Neutrophil (primary cell): Measurements from ENCODE around the gene PPP5C.

Experiments
- H3K27ac ChIP-seq: fragments of 200-600 bp; sonication (generic); 2 replicates; pipeline ENCODE4 v1.5.1; 2016; ENCODE audit warnings: mild to moderate bottlenecking, moderate library complexity
- H3K27me3 ChIP-seq: fragments of 200-600 bp; sonication (generic); 2 replicates; pipeline ENCODE4 v1.6.0; 2016; ENCODE audit warnings: mild to moderate bottlenecking
- H3K36me3 ChIP-seq: fragments of 200-600 bp; sonication (generic); 2 replicates; pipeline ENCODE4 v1.5.1; 2017
- H3K4me1 ChIP-seq, 2 experiments: fragments of 200-600 bp in 1 of 2; sonication (generic) in 1 of 2; 1 replicate in 1 of 2; 2 replicates in 1 of 2; pipeline versions ENCODE4 v1.5.1 to v1.6.1; 2013 to 2016; ENCODE audit warnings: low read depth in 1 of 2, low read length in 1 of 2, mild to moderate bottlenecking in 1 of 2, moderate library complexity in 1 of 2; ENCODE audit not compliant: control insufficient read depth in 1 of 2, insufficient read depth in 1 of 2
- H3K4me3 ChIP-seq, 2 experiments: fragments of 200-600 bp in 1 of 2; sonication (generic) in 1 of 2; 1 replicate in 1 of 2; 2 replicates in 1 of 2; pipeline ENCODE4 v1.5.1; 2013 to 2016; ENCODE audit warnings: low read depth in 1 of 2, low read length in 1 of 2, mild to moderate bottlenecking in 1 of 2, moderate library complexity in 1 of 2
- H3K9me3 ChIP-seq: fragments of 200-600 bp; sonication (generic); 2 replicates; pipeline ENCODE4 v1.5.1; 2016
- CTCF ChIP-seq: fragments of 200-600 bp; sonication (generic); IDR thresholded peaks from 2 replicates; pipeline ENCODE4 v1.5.1; 2016; ENCODE audit warnings: antibody characterized with exemption

Gene PPP5C

GRCh38 chr19:46381346-46381745, 34.5 kb downstream of the PPP5C start:
- TF ChIP-seq CTCF: no peak
- H3K4me1 ChIP-seq: no peaks in the 10 kb centered on the region
- H3K36me3 ChIP-seq: peaks cover 48% of the 10 kb centered on the region
- H3K27me3 ChIP-seq: no peaks in the 10 kb centered on the region
- no peaks in the 10 kb centered on the region for H3K9me3 ChIP-seq
- no peak overlapping the region for H3K4me3 ChIP-seq
- no peak overlapping the region for H3K27ac ChIP-seq

GRCh38 chr19:46381756-46382345, 35.0 kb downstream of the PPP5C start:
- H3K4me1 ChIP-seq: no peaks in the 10 kb centered on the region

GRCh38 chr19:46383171-46383815, 36.4 kb downstream of the PPP5C start:
- Histone ChIP-seq H3K4me3 (no peak overlapping the region), H3K9me3 (no peaks in the 10 kb centered on the region), H3K27ac (no peak overlapping the region), H3K4me1 (no peaks in the 10 kb centered on the region), H3K36me3 (peaks cover 52% of the 10 kb centered on the region), H3K27me3 (no peaks in the 10 kb centered on the region)
- no peak for TF ChIP-seq CTCF

More at GRCh38 chr19:46381756-46382345, 35.0 kb downstream of the PPP5C start:
- H3K9me3 ChIP-seq: no peaks in the 10 kb centered on the region
- peaks cover 45% of the 10 kb centered on the region for H3K36me3 ChIP-seq
- H3K27ac ChIP-seq: no peak overlapping the region
- no peak overlapping the region for H3K4me3 ChIP-seq
- H3K27me3 ChIP-seq: no peaks in the 10 kb centered on the region
- no peak for TF ChIP-seq CTCF

- no peak overlapping the region for H3K27ac ChIP-seq
- H3K9me3 ChIP-seq: no peaks in the 10 kb centered on the region
- no peaks in the 10 kb centered on the region for H3K4me1 ChIP-seq
- no peak overlapping the region for H3K4me3 ChIP-seq
- no peaks in the 10 kb centered on the region for H3K27me3 ChIP-seq
- TF ChIP-seq CTCF: no peak
- peaks cover 56% of the 10 kb centered on the region for H3K36me3 ChIP-seq
Measured at GRCh38 chr19:46383846-46384245, 37.0 kb downstream of the PPP5C start.

GRCh38 chr19:46384396-46384795, 37.5 kb downstream of the PPP5C start:
- H3K4me3 ChIP-seq: no peak overlapping the region
- no peaks in the 10 kb centered on the region for H3K9me3 ChIP-seq
- H3K36me3 ChIP-seq: peaks cover 56% of the 10 kb centered on the region
- no peak for TF ChIP-seq CTCF
- no peaks in the 10 kb centered on the region for H3K27me3 ChIP-seq
- H3K4me1 ChIP-seq: no peaks in the 10 kb centered on the region
- H3K27ac ChIP-seq: no peak overlapping the region
